Mucosa of rectum (tissue), 2 donors: ENCODE data around the gene EFNA5.
"Not testable (repeated sequence)": the region's sequence is repeated elsewhere in the genome, so short reads cannot be mapped to it uniquely, and the experiment has no call there.

ENCODE experiments used
- H3K27ac ChIP-seq, 2 donors: one replicate each; pipeline ENCODE4 v1.7.0; 2013; ENCODE audit warnings: inconsistent platforms in 2 of 2, low read depth in 2 of 2, low read length in 2 of 2
- H3K27me3 ChIP-seq, 2 donors: one replicate each; pipeline ENCODE4 v1.7.0; 2013; ENCODE audit warnings: low read length in 2 of 2; ENCODE audit not compliant: control insufficient read depth in 2 of 2, insufficient read depth in 2 of 2
- H3K36me3 ChIP-seq, 2 donors: one replicate each; pipeline ENCODE4 v1.7.0; 2013; ENCODE audit warnings: low read length in 2 of 2; ENCODE audit not compliant: control insufficient read depth in 2 of 2, insufficient read depth in 2 of 2
- H3K4me1 ChIP-seq, 2 donors: one replicate each; pipeline ENCODE4 v1.7.0; 2013; ENCODE audit warnings: low read length in 2 of 2, mild to moderate bottlenecking in 1 of 2; ENCODE audit not compliant: control insufficient read depth in 2 of 2, insufficient read depth in 2 of 2
- H3K4me3 ChIP-seq, 2 donors: one replicate each; pipeline ENCODE4 v1.7.0; 2013; ENCODE audit warnings: low read length in 2 of 2
- H3K9ac ChIP-seq, 2 donors: one replicate each; pipeline ENCODE4 v1.7.0; 2013; ENCODE audit warnings: low read length in 2 of 2, low read depth in 1 of 2, mild to moderate bottlenecking in 1 of 2
- H3K9me3 ChIP-seq, 2 donors: one replicate each; pipeline ENCODE4 v1.7.0; 2013; ENCODE audit warnings: low read length in 2 of 2; ENCODE audit not compliant: control insufficient read depth in 2 of 2
- donor health status: healthy.
- donor health status: Normal muscosa, but diverticular disease.

EFNA5 gene

DNA sequence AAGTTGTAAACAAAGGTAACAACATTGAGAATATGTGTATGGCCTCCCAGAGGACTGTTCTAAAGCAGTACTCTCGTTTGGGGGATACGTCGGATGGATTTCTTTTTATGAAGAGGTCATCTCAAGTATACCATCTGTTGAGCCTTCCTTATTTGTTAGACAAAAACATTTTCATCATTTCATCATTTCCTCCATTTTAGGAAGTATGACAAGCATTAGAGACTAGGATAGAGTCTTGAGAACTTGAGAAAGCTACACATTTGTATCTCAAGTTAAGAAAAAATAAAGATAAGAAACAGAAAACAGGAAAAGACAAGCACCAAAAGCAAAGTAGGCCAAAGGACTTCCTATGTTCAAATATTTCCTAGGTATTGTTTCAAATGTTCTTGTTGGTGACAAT lies 307.0 kb downstream of the EFNA5 start:
- Histone ChIP-seq H3K27ac (no peak overlapping the region), H3K36me3 (no peaks in the 10 kb centered on the region), H3K4me3 (no peak overlapping the region), H3K9me3 (no peaks in the 10 kb centered on the region), H3K4me1 (peaks cover 0 to 3% of the 10 kb centered on the region in 2 donors), H3K9ac (no peak overlapping the region), H3K27me3 (no peaks in the 10 kb centered on the region)

DNA sequence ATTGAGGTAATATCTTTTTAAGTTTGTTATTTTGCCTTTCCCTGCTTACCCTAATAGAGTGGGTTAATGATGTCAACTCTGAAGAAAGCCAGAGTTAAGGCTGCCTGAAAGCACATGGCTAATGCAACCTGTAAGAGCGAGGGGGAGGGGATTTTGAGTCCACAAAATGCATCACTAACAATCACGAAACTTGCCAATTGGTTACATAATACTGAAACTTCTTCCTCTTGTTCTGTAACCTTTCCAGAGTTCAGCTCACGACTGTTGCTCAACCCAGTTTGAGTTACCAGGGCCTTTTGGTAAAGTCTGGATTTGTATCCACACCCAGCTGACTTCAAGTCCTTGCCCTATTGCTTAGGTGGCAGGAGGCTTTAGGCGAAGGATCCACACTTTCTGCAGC lies 308.8 kb downstream of the EFNA5 start:
- Histone ChIP-seq H3K9me3 (no peaks in the 10 kb centered on the region), H3K9ac (no peak overlapping the region), H3K27ac (no peak overlapping the region), H3K36me3 (no peaks in the 10 kb centered on the region), H3K27me3 (no peaks in the 10 kb centered on the region), H3K4me3 (no peak overlapping the region), H3K4me1 (peaks cover 0 to 3% of the 10 kb centered on the region in 2 donors)

DNA sequence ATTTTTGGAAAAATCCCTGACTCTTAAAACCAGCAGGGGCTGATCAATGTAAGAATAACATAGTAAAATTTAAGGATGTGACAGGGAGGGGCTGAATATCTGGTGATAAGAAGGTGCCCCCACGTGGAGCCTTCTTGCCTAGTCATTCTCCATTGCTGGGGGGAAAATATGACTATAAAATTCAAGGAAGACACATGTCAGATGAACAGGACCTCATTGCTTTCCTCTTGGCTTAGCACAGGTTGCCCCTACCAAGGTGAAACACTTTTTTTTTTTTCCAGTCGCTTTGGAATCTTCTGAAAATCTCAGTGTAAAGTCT lies 310.9 kb downstream of the EFNA5 start:
- Histone ChIP-seq H3K27ac (no peak overlapping the region), H3K4me3 (no peak overlapping the region), H3K9ac (no peak overlapping the region), H3K36me3 (no peaks in the 10 kb centered on the region), H3K9me3 (no peaks in the 10 kb centered on the region), H3K27me3 (no peaks in the 10 kb centered on the region), H3K4me1 (no peaks in the 10 kb centered on the region)

GRCh38 chr5:107359033-107359915 lies 311.5 kb downstream of the EFNA5 start:
- Histone ChIP-seq H3K9me3 (no peaks in the 10 kb centered on the region), H3K27ac (no peak overlapping the region), H3K9ac (no peak overlapping the region), H3K36me3 (no peaks in the 10 kb centered on the region), H3K27me3 (no peaks in the 10 kb centered on the region), H3K4me3 (no peak overlapping the region), H3K4me1 (no peaks in the 10 kb centered on the region)

- Histone ChIP-seq H3K9ac (no peak overlapping the region), H3K27me3 (no peaks in the 10 kb centered on the region), H3K4me3 (no peak overlapping the region), H3K36me3 (no peaks in the 10 kb centered on the region), H3K9me3 (no peaks in the 10 kb centered on the region), H3K27ac (no peak overlapping the region), H3K4me1 (no peaks in the 10 kb centered on the region)
Observed at GRCh38 chr5:107356891-107357290, 313.8 kb downstream of the EFNA5 start.

GRCh38 chr5:107352576-107352975 lies 318.2 kb downstream of the EFNA5 start:
- Histone ChIP-seq H3K27me3 (no peaks in the 10 kb centered on the region), H3K27ac (no peak overlapping the region), H3K4me1 (no peaks in the 10 kb centered on the region)

GRCh38 chr5:107346580-107346979 lies 324.2 kb downstream of the EFNA5 start:
- H3K9me3 ChIP-seq, H3K4me3 ChIP-seq, H3K36me3 ChIP-seq, H3K4me1 ChIP-seq, H3K9ac ChIP-seq, H3K27me3 ChIP-seq, H3K27ac ChIP-seq: not testable (repeated sequence)

More at GRCh38 chr5:107352576-107352975, 318.2 kb downstream of the EFNA5 start:
- Histone ChIP-seq H3K36me3 (no peaks in the 10 kb centered on the region), H3K9ac (no peak overlapping the region), H3K4me3 (no peak overlapping the region), H3K9me3 (no peaks in the 10 kb centered on the region)

GRCh38 chr5:107342371-107342770 lies 328.4 kb downstream of the EFNA5 start:
- Histone ChIP-seq H3K27me3 (no peaks in the 10 kb centered on the region), H3K36me3 (no peaks in the 10 kb centered on the region), H3K4me3 (no peak overlapping the region), H3K27ac (no peak overlapping the region), H3K9me3 (no peaks in the 10 kb centered on the region), H3K9ac (no peak overlapping the region), H3K4me1 (no peaks in the 10 kb centered on the region)

- Histone ChIP-seq H3K9ac (no peak overlapping the region), H3K27ac (no peak overlapping the region)
Observed at GRCh38 chr5:107341376-107342084, 329.2 kb downstream of the EFNA5 start.

GRCh38 chr5:107340631-107341030 lies 330.1 kb downstream of the EFNA5 start:
- Histone ChIP-seq H3K27ac (no peak overlapping the region), H3K4me3 (no peak overlapping the region), H3K36me3 (no peaks in the 10 kb centered on the region), H3K9me3 (no peaks in the 10 kb centered on the region), H3K9ac (no peak overlapping the region), H3K4me1 (no peaks in the 10 kb centered on the region), H3K27me3 (no peaks in the 10 kb centered on the region)

More at GRCh38 chr5:107341376-107342084, 329.2 kb downstream of the EFNA5 start:
- Histone ChIP-seq H3K36me3 (no peaks in the 10 kb centered on the region), H3K4me3 (no peak overlapping the region), H3K9me3 (no peaks in the 10 kb centered on the region), H3K27me3 (no peaks in the 10 kb centered on the region), H3K4me1 (no peaks in the 10 kb centered on the region)
